HG03460 (cell line): ENCODE results near the gene MYO3B.
"Not testable (repeated sequence)": the region's sequence is repeated elsewhere in the genome, so short reads cannot be mapped to it uniquely, and the experiment has no call there.

Experiments
- ATAC-seq: cut with Tn5 transposase; IDR thresholded peaks from one replicate; pipeline ENCODE4 v1.9.1; 2021; ENCODE audit not compliant: unreplicated experiment

Gene MYO3B

DNA sequence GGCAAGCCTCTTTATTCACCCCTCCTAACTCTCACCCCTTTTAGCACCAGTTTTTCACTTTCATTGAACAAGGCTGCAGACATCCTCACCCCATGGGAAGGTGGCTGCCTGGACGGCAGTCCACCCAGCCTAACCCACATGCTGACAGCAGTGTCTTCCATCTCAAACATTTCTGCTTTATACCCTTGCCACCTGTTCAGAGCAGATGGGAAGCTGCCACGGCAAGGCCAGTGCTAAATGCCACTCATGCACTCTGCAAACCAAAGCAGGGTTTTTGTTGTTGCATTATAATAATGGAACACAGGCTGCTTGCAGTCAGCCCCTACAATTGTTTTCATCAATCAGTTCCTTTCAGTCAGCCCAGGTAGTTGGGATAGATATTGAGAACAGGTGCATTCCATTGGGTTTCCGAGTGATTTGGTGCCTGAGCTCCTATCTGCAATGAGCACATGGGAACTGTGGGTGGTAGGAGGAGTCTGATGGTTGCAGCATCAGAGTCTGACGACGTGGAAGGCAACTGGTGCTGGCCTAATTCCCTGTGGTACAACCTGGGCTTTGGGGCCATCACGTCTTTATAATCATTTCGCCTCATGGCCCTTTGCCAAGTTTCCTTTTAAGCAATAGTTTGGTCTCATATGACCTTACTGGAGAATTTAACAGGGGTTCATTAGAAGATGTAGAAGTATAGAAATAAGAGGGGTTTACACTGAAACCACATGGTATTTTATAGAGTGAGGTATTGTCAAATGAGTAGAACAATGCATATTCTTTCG, 284.7 kb downstream of the MYO3B start:
- no peak for ATAC-seq

DNA sequence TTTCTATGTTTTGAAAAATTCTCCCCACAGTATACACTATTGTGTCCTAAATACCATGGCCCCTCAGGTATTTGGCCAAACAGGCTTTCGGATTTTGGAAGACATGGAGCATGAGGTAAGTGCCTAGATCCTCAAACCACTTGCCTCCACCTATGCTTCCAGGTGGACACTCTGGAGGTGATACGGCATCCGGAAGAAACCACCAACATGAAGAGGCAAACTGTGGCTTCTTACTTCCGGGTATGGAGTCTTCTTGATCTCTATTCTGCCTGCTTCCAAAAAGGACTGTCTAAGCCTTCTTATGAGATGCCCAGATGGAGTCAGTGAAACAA, 285.2 kb downstream of the MYO3B start:
- no peak for ATAC-seq

DNA sequence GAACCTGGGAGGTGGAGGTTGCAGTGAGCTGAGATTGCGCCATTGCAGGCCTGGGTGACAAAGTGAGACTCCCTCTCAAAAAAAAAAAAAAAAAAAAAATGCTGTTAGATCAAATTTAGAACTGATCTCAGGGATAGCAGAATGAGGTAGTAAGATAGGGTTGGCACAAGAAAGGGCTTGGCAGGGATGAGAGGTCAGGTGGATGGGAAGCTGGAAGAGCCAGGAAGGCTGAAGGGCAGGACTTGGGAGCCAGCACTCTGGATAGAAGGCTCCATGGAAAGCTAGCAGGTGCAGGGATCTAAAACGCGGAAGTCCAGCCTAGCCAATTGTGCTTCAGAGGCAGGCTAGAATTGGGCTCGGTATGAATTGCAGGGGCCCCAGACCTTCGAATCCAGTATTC, 286.3 kb downstream of the MYO3B start:
- ATAC-seq, result no peak

DNA sequence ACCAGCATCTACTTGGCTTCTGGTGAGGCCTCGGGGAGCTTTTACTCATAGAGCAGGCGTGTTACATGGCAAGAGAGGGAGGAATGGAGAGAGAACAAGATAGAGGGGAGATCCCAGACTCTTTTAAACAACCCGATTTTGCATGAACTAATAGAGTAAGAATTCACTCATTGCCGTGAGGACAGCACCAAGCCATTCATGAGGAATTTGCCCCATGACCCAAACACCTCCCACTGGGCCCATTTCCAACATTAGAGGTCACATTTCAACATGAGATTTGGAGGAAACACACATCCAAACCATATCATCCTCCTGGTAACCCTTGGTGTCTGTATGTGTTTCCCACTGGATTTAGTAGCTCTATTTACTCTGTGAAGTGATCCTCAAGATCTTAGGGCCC, 287.3 kb downstream of the MYO3B start:
- no peak for ATAC-seq

DNA sequence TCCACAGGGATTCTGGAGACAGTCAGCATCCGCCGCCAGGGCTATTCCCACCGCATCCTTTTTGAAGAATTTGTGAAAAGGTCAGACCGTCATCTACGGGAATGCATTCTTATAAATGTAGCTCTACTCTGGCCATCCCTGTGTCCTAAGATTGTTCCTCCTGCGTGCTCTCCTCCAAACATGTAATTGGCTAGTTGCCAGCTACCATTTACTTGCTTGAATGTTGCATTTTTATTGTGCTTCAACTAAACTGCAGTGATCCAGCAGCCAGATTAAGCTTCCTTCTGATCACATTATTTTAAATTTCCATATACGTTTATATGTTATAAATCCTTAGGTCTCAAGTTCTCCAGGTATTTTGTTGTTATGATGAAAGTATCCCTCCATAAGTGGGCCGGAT, 288.7 kb downstream of the MYO3B start:
- ATAC-seq, result no peak

DNA sequence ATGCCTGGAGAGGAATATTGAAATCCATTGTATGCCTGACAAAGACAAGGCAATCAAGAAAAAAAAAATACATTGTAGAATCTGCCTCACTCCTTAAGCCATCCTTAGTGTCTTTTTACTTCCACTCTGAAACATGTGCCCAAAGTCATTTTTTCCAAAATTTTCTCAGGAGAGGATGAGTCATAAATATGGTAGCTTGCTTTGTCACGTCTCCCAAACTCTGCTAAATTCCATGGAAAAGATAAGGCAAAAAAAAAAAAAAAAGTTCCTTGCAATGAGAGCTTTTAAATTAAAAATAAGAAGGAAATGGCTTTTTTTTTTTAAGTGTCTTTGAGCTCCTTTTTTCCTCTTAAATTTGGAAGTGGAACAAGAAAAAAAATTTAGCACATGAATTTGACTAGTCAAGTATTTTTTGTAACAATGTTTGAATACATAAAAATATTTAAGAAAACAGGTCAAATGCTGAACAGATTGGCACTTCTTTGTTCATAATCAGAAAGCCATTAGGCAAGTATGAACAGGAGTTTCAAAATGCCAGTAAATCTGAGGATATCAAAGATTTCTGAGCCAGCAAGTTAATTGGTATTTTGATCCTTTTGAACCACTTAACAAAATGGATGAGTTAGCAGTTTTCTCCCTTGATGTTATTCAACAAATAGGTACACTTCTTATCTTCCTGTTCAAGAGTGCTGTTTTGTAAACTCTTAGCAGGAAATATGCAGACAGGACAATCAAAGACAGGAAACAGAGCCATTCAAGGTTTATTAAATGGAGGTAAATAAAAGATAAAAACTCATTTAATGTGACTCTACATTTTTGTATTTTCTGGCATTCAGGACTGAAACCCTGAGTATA, 289.8 kb downstream of the MYO3B start:
- no peak for ATAC-seq

DNA sequence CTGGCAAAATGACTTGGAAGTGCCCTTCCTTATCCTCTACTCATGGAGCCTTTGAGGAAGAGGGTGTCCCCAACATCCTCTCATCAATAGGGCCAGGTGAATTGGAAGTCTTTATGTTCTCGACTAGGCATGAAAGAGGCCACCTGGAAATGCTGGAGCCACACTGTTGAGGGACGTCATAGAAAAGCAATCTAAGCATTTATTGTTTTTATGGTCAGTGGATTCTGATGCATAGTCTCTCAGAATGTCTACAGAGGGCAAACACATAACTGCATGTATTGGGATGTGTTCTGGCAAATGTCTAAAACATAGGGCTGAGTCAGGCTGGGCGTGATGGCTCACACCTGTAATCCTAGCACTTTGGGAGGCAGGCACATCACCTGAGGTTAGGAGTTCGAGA, 290.6 kb downstream of the MYO3B start:
- no peak for ATAC-seq

DNA sequence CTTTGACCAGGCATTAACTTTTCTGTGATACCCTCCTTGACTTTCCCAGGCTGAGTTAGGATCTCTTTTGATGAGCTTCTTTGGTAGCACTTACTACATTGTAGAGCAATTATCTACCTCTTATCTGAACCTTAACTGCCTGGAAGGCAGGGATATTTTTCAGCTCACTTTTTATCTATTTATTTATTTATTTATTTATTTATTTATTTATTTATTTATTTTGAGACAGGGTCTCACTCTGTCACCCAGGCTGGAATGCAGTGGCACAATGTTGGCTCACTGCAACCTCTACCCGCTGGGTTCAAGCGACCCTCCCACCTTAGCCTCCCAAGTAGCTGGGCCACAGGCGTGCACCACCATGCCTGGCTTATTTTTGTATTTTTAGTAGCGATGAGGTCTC, 294.6 kb downstream of the MYO3B start:
- ATAC-seq, result not testable (repeated sequence)

DNA sequence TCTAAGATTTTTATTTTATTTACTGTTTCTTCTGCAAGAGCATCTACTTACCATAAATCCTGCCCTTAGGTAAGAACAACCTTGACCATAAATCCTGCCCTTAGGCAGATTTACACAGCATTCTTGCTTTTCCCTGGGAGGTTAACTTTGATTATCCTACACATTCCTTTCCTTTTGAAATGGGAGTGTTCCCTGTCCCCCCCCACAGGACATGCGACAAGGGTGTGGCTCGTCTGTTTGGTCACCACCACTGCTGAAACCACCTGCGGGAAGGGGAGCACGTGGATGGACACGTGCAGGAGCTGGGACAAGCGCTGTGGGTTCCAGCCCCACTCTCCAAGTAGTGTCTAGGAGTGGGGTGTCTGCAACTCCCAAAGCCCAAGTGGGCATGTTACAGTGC, 297.9 kb downstream of the MYO3B start:
- no peak for ATAC-seq

DNA sequence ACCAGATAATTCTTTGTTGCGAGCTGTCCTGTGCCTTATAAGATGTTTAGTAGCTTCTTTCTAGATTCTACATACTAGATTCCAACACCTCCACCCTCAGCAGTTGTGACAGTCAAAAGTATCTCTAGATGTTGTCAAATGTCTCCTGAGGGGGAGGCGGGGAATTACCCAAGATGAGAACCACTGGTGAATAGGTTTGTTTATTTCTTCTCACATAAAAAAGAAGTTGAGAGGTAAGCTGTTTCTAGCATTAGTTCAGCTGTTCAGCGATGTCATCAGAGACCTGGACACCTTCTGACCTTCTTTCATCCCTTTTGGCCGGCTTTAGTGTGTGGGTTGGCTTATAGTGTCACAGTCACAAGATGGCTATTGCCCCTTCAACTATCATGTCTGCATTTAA, 299.7 kb downstream of the MYO3B start:
- ATAC-seq, result no peak

DNA sequence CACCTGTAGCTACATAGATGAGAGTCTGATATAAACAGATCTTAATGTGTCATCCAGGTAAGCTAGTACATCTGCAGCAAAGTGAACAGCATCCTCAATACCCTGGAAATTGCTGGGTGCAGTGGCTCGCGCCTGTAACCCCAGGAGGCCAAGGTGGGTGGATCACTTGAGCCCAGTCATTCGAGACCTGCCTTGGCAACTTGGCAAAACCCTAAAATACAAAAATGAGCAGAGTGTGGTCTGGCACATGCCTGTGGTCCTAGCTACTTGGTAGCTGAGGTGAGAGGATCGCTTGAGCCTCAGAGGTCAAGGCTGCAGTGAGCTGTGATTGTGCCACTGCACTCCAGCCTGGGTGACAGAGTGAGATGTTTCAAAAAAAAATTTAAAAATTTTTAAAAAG, 303.3 kb downstream of the MYO3B start:
- no peak for ATAC-seq

DNA sequence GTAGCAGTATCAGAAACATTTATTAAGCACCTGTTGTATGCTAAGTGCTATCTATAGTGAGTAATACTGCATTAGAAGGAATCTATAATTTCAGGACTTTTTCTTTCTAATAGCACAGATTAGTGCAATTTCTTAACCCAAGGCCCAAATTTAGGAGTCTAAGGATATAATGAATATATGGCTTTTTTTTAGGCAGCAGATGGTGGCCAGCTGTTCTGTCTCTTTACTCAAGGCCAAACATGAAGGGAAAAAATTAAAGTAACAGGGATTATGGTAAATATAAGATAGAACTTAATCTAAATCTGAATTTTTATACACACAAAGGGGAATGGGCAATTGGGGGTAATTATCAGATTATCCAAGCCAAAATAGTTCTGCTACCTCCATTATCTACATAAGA, 306.6 kb downstream of the MYO3B start:
- no peak for ATAC-seq

DNA sequence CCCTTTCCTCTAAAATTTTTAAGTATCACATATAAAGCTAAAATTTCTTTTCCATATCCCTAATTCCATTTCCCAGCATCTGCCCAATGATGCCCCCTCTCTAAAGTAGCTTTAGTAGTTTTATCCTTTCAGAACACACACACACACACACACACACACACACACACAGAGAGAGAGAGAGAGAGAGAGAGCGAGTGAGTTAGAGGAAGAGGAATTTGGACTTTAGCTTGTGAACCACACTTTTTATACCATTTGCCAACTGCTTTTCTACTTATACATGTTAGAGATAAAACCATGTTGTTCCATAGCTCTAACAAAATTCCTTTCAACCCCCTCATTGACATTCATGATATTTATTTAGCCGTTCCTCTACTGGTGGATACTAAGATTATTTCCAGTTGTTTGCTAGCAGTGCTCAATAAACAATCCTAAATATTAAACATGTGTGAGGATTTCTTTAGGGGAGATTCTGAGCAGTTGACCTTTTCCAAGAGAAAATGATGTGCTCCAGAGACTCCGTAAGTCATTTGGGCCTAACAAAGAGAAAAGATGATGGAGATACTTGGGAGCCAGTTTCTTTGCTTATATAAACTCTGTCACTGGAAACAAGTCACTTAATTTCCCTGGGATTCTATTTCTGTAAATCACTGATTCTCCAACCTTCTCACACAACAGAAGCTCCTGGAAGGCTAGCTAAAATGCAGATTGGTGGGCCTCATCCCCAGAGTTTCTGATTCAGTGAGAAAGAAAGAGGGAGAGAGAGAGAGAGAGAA, 307.5 kb downstream of the MYO3B start:
- ATAC-seq, result no peak

DNA sequence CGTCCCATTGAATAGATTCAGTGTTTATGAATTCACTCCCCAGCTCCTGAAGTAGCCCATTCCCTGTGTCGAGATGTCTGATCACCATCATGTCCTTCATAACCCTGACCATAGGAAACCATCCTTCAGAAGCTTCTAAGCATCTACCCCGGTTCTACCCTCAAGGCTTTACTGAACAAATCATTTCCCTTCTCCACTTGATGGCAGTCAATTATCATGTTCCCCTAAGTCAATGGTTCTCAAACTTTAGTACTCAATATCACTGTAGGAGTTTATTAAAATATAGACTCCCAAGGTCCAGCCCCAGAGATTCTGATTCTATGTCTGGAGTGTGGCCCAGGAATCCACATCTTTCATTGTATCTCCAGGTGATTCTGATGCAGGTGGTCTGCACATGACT, 308.8 kb downstream of the MYO3B start:
- no peak for ATAC-seq

DNA sequence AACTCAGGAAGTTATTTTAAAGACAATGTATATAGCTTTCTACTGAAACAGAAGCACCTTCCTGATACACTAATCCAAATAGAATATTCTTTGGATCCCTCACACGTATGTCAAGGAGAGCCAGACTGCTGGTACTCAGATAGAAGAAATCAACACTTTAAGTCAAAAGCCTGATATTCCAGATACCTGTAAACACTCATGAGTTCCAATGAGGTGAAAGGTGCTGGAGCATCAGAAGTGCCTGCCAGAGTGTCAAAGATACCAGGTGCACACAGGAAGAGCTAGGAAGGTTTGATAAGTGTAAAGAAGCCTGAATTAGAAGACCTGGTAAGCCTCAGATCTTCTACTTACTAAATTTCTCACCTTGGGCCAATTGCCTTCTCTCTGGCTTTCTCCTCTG, 310.9 kb downstream of the MYO3B start:
- no peak for ATAC-seq

DNA sequence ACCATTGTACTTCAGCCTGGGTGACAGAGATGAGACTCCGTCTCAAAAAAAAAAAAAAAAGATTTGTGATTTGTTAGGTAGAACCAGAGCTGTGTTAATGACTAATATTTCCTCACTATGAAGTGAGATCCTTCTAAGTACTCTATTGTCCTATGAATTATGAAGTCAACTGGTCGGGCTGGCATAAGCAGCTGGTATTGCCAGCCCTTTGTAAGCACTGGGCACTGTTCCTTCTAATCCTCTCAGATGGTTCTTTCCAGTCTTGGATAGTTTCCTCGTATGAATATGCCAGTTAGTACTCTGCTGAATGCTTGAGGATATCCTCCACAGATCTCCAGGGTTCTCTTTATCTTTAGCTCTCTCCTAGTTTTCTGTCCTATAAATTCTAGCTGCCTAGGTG, 314.1 kb downstream of the MYO3B start:
- no peak for ATAC-seq

DNA sequence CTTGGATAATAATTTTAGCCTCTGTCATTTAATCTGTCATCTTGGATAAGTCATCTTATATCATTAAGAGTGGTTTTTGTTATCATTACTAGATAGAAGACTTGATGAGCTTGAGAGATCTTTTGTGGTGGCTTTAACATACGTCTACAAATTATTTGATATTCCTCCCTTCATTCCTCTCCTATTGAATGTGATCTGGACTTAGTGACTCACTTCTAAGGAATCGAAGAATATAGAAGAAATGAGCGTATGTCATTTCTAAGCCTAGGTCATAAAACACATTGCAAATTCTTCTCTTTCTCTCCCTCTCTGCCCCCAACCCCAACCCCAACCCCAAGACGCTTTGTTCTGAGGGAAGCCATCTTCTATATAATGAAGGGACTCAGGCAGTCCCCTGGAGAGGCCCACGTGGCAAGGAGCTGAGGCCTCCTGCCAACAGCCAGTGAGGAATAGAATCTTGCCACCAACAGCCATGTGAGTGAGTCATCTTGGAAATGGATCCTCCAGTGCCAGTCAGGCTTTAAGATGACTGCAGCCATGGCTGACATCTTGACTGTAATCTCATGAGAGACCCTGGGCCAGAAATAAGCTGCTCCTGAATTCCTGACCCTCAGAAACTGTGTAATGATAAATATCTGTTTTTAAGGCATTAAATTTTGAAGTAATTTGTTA, 315.6 kb downstream of the MYO3B start:
- ATAC-seq, result no peak

DNA sequence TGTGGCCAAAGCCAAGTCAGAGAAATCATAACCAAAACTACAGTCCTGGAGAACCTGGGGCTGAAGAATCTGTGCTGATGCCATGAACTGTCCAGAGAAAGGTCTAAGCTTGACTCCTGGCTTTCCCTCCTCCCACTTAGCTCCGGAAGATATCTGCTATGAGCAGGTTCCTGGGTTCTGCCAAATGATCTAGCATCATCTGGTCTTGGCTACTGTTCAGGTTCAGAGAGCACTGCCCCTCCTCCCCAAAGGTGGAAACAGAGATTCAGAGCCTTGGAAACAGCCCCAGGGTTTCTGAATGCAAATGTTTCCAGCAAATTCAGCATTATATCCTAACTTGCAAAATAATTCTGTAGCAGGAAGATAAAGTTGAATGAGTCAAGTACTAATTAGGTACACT, 317.9 kb downstream of the MYO3B start:
- ATAC-seq, result no peak

DNA sequence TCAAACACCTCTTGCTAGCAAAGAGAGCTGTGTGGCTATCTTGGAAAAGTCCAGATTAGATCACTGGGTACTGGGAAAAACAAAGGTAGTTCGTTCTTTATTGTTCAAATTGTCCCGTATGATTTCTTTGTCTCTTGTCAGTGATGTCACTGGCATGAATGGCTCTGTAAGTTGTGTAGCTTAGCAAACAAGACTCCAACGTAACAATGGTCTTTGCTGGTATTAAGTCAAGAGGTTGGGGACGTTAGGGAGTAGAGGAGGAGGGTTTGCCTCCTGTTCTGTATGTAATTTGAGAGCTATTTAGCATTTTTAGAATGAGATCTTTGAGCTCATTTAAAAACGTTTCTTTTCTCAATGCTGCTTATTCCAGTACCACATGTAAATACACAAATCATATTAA, 320.7 kb downstream of the MYO3B start:
- ATAC-seq, result no peak

DNA sequence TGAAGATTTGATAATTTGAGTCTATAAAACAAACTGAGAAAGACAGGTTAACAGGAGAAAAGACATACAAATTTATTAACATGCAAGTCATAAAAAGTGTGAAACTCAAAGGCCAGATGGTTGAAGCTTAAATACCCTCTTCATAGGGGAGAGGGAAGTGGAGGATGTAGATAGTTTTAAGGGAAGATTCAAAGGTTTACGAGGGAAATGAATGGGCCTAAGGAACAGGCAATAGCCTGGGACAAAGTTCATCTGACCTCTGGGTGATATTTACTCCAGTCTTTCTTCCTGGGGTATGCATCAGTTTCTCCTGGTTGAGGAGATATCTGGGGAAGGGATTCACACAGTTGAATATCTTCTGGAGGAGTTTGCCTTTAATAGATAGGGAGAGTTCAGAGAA, 322.2 kb downstream of the MYO3B start:
- ATAC-seq, result no peak

DNA sequence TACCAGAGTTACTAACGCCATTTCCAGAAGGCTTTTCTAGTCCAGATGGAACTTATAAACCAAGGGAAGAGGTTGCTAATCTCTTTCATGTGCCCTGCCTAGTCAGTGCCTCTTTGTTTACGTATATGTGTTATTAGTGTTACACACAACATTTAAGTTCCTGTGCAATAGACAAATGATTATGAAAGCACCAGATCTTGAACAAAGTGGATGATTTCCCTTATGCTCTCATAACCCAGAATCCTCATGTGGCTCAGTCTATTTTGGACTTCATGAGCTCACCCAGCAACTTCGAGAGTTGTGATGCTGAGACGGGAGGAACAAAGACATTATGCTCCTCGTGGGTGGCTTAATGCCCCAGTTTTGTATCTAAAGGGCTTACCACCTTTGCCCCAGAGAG, 322.8 kb downstream of the MYO3B start:
- no peak for ATAC-seq
